ENCODE measurements around the gene INCA1.

INCA1 gene

DNA sequence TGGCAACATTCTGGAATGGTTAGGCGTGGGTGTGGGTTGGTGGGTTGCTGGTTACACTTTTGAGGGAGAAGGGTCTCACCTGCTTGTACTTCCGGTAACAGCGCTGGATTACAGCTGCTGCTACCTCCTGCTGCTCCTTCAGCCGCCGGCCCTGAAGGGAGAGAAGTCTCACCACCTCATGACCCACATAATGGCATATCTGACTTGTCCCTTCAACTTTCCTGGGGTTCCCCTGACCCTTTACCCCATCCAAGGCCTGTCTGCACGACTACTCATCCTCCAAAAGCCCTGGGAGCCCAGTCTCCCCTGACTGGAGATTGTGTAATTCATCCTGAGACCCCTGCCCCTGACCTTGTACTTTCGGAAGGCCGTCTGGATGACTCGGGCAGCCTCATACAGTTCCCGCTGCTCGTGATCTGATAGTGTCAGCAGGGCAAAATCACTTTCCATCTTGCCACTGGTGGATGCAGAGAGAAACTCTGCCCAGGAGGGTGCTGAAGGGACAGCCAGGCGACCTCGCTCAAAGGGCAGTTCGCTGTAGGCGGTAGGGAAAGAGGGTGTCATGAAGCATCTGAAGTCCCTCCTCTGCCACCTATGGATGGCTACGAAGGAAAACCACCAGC is 27.7 kb downstream of the INCA1 start:
- no peak for DNase-seq

GRCh38 chr17:4969047-4969550 is 28.2 kb downstream of the INCA1 start:
- DNase-seq, result no peak

GRCh38 chr17:4968486-4969046 is 28.8 kb downstream of the INCA1 start:
- DNase-seq, result no peak

- DNase-seq, result peak; percentile 89 to 94
Observed at GRCh38 chr17:4967539-4968485, 29.5 kb downstream of the INCA1 start, which contains the start of gene SPAG7. SPAG7 (minus strand) TSS chr17:4967817; CDS start chr17:4967804, 13 bp downstream.

GRCh38 chr17:4966844-4967538 is 30.3 kb downstream of the INCA1 start:
- DNase-seq, result peak; percentile 97 to 98

- DNase-seq, result no peak
Observed at GRCh38 chr17:4965311-4965986, 31.9 kb downstream of the INCA1 start.

GRCh38 chr17:4960279-4960922 is 36.9 kb downstream of the INCA1 start:
- no peak for DNase-seq

GRCh38 chr17:4959261-4959965 is 37.9 kb downstream of the INCA1 start:
- no peak for DNase-seq

- DNase-seq, result no peak
Observed at GRCh38 chr17:4958102-4958501, 39.2 kb downstream of the INCA1 start.

DNA sequence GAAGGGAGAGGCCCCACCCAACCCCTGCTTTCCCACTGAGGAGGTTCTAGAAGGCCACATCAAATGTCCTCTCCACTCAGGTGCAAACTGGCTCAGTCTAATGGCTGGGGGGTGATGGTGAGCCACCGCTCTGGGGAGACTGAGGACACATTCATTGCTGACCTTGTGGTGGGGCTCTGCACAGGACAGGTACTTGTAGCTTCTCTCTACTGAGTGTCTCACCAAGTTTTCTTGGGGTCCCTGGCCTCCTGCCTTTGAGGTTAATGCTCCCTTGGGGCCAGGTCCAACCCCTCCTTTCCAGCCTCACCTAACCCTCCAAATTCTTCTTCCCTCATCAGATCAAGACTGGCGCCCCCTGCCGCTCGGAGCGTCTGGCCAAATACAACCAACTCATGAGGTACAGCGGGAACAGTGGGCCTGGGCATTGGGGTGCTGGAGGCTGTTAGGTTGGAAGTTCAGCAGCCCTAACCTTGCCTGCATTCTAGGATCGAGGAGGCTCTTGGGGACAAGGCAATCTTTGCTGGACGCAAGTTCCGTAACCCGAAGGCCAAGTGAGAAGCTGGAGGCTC is 40.7 kb downstream of the INCA1 start:
- DNase-seq, result no peak

- DNase-seq, result no peak
Observed at GRCh38 chr17:4955091-4955490, 42.2 kb downstream of the INCA1 start.

- DNase-seq, result no peak
Observed at GRCh38 chr17:4953451-4953961, 43.8 kb downstream of the INCA1 start.

GRCh38 chr17:4951486-4951885 is 45.8 kb downstream of the INCA1 start:
- no peak for DNase-seq

- peak in 1 of 2 experiments; percentile 16 for DNase-seq
Observed at GRCh38 chr17:4950746-4951204, 46.5 kb downstream of the INCA1 start, which contains the start of gene ENO3. ENO3 (plus strand) TSS chr17:4951119; CDS start chr17:4951830, 711 bp downstream.

- no peak for DNase-seq
Observed at GRCh38 chr17:4950075-4950745, 47.1 kb downstream of the INCA1 start.

GRCh38 chr17:4949321-4950074 is 47.8 kb downstream of the INCA1 start:
- DNase-seq, result peak in 1 of 2 experiments; percentile 50

DNA sequence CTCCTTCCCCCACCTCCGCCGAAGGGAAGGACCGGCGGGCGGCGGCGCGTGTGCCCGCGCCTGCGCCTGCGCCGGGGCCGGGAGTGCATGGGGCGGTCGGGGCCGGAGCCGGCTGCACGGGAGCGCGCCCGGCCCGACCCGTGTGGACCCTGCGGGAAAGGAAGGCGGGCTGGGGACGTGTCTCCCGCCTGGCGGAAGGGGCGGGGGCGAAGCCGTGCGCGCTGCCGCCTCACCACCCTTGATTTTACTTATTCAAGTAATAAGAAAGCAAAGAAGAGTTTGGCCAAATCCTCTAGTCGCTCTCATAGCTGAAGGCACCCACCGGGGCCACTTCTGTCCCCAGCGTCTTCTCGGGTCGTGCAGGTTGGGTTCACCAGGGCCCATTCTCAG is 48.4 kb downstream of the INCA1 start:
- peak; percentile 83 to 89 for DNase-seq

DNA sequence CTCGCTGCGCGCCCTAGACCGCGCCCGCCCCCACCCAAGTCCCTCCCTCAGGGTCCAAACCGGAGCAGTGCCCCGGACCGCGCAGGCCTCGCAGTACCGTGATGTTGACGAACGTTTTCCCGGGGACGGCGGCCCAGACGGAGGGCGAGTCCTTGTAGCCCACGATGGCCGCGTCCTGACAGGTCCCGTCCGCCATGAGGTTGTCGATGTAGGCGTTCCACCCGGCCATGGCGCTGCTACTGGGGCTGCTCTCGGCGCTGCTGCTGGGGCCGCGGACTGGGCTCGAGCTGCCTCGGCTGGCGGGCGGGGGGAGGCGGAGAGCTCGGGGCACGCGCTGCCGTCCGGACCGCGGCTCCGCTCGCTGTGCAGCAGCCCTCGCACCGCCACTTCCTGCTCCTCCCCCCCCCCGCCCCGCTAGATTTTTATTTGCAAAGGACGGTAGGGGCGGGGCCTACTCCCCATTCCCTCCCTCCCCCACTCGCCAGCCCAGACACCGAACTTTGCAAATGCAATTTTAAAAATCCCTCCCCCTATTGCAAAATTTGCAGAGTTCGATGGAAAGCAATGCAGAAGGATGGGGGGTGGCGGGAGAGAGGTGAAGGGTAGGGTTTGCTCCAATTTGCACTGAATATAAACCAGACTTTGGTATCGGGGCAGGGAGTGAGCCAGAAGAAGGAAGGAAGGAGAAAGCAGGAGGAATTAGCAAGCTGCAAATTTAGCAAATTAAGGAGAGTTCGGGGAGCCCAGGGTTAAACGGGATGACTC is 49.0 kb downstream of the INCA1 start, which contains the start of gene PFN1:
TSS of gene PFN1 (minus strand) at position 365 of the 765 bp plus-strand sequence. CDS start at position 229, 136 bp downstream.
- DNase-seq, result peak; percentile 82 to 83
